ENCODE data around the gene TAL1. TPM values are rescaled to one million over a fixed set of nuclear protein-coding genes. Genes with fewer than 3 reads are reported as not detected.

TAL1 gene
- total RNA-seq, 1 experiment from 2014 or later, result not detected

- Histone ChIP-seq H3K9me3 (ENCODE audit: control insufficient read depth, low read depth, low read length) (no peaks in the 10 kb centered on the region), H3K23me2 (ENCODE audit: insufficient read length, low read depth, low read length, poor library complexity, severe bottlenecking) (no peaks in the 10 kb centered on the region), H2BK15ac (ENCODE audit: low read depth, low read length) (no peak overlapping the region), H3K4ac (ENCODE audit: low read depth, low read length) (no peak overlapping the region), H3K9ac (ENCODE audit: extremely low read depth, insufficient read length, low read length) (no peak overlapping the region), H3T11ph (ENCODE audit: low read length) (no peak overlapping the region), H2AK5ac (ENCODE audit: insufficient read length, low read length) (no peak overlapping the region), H3K4me2 (ENCODE audit: insufficient read depth, insufficient read length, low read length) (no peak overlapping the region), H3K14ac (ENCODE audit: insufficient read depth, low read length) (no peak overlapping the region), H4K91ac (ENCODE audit: insufficient read length, low read depth, low read length) (no peak overlapping the region), H2BK120ac (ENCODE audit: low read depth, low read length, poor library complexity, severe bottlenecking) (no peak overlapping the region), H3K23ac (ENCODE audit: insufficient read length, low read depth, low read length) (no peak overlapping the region), H3K4me1 (ENCODE audit: insufficient read depth, low read length) (no peaks in the 10 kb centered on the region), H2AFZ (ENCODE audit: low read length) (no peak overlapping the region), H4K5ac (ENCODE audit: insufficient read length, low read depth, low read length) (no peak overlapping the region), H2BK5ac (ENCODE audit: insufficient read length, low read length) (no peak overlapping the region), H4K20me1 (ENCODE audit: control insufficient read depth, insufficient read depth, insufficient read length) (no peaks in the 10 kb centered on the region), H3K56ac (ENCODE audit: insufficient read length, low read depth, low read length) (no peak overlapping the region), H4K8ac (replicated peaks; ENCODE audit: insufficient read length, low read depth, low read length) (no peak overlapping the region), H2BK20ac (ENCODE audit: low read depth, low read length, poor library complexity, severe bottlenecking) (no peak overlapping the region), H3K18ac (ENCODE audit: insufficient read length, low read depth, low read length) (no peak overlapping the region), H2BK12ac (ENCODE audit: insufficient read length, low read depth, low read length) (no peak overlapping the region), H3K79me1 (ENCODE audit: insufficient read depth, low read depth, low read length, poor library complexity, severe bottlenecking) (no peaks in the 10 kb centered on the region), H3K79me2 (ENCODE audit: insufficient read depth, low read length) (no peaks in the 10 kb centered on the region), H3K27me3 (ENCODE audit: insufficient read depth, low read length) (0 out of 2 replicates have a peak, but pooled peaks cover 3% of the 10 kb centered on the region), H3K27ac (ENCODE audit: insufficient read length, low read depth, low read length) (no peak overlapping the region)
- TF ChIP-seq CTCF (conservative IDR thresholded peaks at IDR 0.05), result no peak
- Mint-ChIP-seq H3K4me3 (no peak overlapping the region), H3K36me3 (ENCODE audit: insufficient read depth in 1 of 3, low read depth in 3 of 3) (peaks cover 0 to 1% (median 0%) of the 10 kb centered on the region in 3 experiments; a peak in 3 of 7 replicates), H3K27me3 (ENCODE audit: low read depth) (peaks cover 72% of the 10 kb centered on the region), H3K9me3 (no peaks in the 10 kb centered on the region), H3K4me1 (peaks cover 5 to 8% of the 10 kb centered on the region in 2 experiments), H3K27ac (no peak overlapping the region)
- no peak for DNase-seq
- WGBS (ENCODE audit: extremely low coverage, insufficient read length, low lambda C conversion rate), result no CpG with 5 or more reads among the region's 5 CpGs
These were observed 11.9 kb upstream of the TAL1 start for GRCh38 chr1:47243910-47244309.
